AG04449 (cell line): Measurements from ENCODE around the gene COMMD3.
"Not testable (repeated sequence)": the region's sequence is repeated elsewhere in the genome, so short reads cannot be mapped to it uniquely, and the experiment has no call there.

Experiments
- CTCF ChIA-PET: fragments of 350-600 bp; formaldehyde crosslinking; extraction: SDS; loops from one replicate; lab custom pipeline; 2021; ENCODE audit warnings: antibody characterized with exemption; lab: Yijun Ruan, JAX
- POLR2A ChIA-PET: fragments of 400-600, 350-600 bp; formaldehyde crosslinking; extraction: SDS; loops from one replicate; lab custom pipeline; 2020; ENCODE audit warnings: antibody characterized with exemption, inconsistent platforms; lab: Yijun Ruan, JAX
- DNase-seq: peaks from one replicate; pipeline ENCODE4 v3.0.0-alpha.2; 2010; ENCODE audit warnings: low read depth, low spot score
- H3K4me3 ChIP-seq: 2 replicates; pipeline ENCODE4 v1.5.1; 2011; ENCODE audit warnings: low read depth, mild to moderate bottlenecking, control low read depth, low read length
- TF ChIP-seq, protein P1 (sequence below): IDR thresholded peaks from one replicate; pipeline ENCODE4 v1.5.1; 2011; ENCODE audit warnings: mild to moderate bottlenecking, moderate library complexity, low read length, control low read depth, inconsistent platforms; ENCODE audit not compliant: insufficient read depth; ENCODE audit errors: missing control alignments

Gene COMMD3

DNA sequence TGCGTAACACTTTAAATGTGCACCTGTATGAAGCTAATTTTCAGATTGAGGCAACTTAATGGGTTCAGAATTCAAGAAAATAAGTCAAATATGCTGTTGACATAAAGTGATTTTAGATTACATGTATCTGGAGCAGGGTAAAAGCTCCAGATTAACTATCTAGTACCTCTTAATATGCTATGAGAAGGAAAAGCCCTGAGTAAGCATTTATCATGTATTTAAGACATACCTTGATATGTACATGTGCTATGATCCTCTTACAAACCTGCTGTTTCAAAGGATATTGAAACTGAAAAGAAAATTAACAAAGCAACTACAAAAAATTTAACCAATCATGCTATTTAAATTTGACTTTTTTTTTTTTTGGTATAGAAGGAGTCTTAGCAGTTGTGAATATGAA is 33.6 kb downstream of the COMMD3 start:
- TF ChIP-seq, protein P1, sequence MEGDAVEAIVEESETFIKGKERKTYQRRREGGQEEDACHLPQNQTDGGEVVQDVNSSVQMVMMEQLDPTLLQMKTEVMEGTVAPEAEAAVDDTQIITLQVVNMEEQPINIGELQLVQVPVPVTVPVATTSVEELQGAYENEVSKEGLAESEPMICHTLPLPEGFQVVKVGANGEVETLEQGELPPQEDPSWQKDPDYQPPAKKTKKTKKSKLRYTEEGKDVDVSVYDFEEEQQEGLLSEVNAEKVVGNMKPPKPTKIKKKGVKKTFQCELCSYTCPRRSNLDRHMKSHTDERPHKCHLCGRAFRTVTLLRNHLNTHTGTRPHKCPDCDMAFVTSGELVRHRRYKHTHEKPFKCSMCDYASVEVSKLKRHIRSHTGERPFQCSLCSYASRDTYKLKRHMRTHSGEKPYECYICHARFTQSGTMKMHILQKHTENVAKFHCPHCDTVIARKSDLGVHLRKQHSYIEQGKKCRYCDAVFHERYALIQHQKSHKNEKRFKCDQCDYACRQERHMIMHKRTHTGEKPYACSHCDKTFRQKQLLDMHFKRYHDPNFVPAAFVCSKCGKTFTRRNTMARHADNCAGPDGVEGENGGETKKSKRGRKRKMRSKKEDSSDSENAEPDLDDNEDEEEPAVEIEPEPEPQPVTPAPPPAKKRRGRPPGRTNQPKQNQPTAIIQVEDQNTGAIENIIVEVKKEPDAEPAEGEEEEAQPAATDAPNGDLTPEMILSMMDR: no peak
- POLR2A ChIA-PET: no interaction called here
- no peak for DNase-seq
- no peak overlapping the region for H3K4me3 ChIP-seq
- CTCF ChIA-PET: no interaction called here

DNA sequence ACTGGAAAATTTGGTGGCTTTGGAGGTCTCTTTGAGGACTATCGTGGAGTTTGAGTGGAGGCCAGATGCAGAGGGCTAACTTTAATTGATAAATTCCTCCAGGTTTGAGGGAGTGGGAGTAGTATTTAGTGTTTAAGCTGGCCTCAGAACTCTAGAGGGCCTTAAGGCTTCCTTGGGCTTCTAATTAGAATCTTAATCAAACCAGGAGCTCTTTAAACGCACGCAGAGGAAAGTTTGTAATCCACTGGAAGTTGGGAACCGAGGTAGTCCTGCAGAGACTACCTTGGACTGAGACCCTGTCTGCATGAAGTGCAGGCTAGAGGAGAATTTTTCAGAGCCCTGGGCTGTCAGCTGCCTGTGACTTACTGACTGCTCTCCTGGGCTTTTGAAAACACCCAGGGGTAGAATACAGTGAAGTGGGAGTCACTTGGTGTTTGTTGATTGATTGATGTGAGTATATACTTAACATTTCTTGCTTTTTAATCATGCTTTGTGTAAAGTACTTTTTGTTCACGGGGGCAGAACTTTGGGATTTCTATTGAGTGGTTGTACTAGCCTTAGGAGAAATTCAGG is 35.0 kb downstream of the COMMD3 start:
- DNase-seq: no peak
- TF ChIP-seq, protein P1: no peak
- no peak overlapping the region for H3K4me3 ChIP-seq
- POLR2A ChIA-PET: no interaction called here
- CTCF ChIA-PET: no interaction called here

DNA sequence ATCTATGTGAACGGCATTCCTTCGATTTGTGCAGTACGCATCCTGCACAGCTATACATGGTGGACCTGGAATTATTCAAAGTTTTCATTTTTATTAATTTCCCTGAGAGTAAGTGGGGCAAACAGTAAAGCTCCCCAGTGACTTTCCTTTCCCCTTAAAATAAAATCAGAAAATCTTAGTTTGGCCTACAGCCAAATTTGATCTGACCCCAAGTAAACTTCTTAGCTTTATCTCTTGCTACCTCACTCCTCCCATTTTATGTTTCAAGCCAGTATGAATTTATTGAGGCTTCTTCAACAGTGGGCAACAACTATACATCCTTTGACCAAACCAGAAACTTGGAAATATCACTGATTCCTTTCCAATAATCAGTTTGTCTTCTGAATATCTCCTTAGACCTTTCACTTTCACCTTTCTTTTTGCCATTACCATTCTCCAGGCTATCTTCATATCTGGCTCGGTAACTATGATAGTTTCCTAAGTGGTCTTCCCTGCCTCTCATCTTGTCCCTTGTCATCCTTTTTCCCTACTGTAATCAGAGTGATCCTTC is 40.2 kb downstream of the COMMD3 start:
- H3K4me3 ChIP-seq: no peak overlapping the region
- TF ChIP-seq, protein P1: no peak
- no peak for DNase-seq
- ChIA-PET POLR2A (no interaction called here), CTCF (no interaction called here)

DNA sequence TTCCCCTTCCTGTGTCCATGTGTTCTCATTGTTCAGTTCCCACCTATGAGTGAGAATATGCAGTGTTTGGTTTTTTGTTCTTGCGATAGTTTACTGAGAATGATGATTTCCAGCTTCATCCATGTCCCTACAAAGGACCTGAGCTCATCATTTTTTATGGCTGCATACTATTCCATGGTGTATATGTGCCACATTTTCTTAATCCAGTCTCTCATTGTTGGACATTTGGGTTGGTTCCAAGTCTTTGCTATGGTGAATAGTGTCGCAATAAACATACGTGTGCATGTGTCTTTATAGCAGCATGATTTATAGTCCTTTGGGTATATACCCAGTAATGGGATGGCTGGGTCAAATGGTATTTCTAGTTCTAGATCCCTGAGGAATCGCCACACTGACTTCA is 41.6 kb downstream of the COMMD3 start:
- POLR2A ChIA-PET, DNase-seq, CTCF ChIA-PET, H3K4me3 ChIP-seq: not testable (repeated sequence)

DNA sequence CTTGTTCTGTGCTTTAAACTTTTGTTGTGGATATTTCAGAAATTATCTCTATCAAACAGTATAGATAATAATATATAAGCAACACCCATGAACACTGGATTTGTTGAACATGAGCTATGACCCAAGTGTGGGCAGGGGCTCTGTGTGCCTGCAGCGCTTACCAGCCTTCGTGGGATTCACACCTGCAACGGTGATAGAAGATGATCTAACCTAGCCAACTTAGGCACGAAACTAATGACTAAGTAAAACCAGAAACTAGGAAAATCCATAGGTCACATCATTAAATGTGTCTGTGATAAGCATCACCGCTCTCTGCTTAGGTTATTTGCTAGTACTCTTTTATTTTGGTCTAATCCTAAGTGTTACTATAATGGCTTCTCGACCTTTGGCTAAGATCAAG is 47.1 kb downstream of the COMMD3 start:
- no peak for DNase-seq
- POLR2A ChIA-PET: no interaction called here
- TF ChIP-seq, protein P1: no peak
- H3K4me3 ChIP-seq: no peak overlapping the region
- CTCF ChIA-PET: no interaction called here

DNA sequence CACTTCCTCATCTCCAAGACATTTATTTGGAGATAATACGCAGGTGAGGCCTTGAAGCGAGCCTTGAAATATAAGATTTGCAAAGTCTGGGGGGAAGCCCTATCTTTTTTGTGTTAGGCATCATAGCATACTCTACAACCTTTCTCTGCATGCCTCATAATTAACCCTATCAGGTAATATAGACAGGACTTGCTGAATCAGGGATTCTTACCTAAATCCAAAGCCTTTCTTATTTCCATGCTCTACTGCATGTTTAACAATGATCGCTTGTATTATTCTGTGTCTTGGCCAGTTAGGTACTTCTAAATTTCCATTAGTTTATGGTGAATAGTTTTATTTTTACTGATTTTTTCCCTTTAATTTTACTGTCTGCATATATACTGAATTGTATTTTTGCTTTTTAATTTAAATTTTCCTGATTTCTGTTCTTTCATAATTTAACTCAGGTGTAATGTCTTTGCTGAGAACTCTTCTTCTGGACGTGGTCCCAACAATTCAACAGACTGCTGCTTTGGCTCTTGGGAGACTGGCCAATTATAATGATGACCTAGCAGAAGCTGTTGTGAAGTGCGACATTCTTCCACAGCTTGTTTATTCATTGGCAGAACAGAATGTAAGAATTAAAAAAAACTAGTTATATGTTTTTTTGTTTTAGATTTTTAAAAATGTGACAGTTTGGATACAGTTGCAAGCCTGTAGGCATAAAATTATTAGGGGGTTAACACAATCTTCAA is 48.4 kb downstream of the COMMD3 start:
- no peak for DNase-seq
- TF ChIP-seq, protein P1: no peak
- no peak overlapping the region for H3K4me3 ChIP-seq
- ChIA-PET CTCF (no interaction called here), POLR2A (no interaction called here)
